Measurements from ENCODE around the gene CLDN11. TPM values are rescaled to one million over a fixed set of nuclear protein-coding genes. Genes with fewer than 3 reads are reported as not detected.

The CLDN11 gene
- polyA plus RNA-seq, 1 donor from 2014 or later, result 0.98 TPM

DNA sequence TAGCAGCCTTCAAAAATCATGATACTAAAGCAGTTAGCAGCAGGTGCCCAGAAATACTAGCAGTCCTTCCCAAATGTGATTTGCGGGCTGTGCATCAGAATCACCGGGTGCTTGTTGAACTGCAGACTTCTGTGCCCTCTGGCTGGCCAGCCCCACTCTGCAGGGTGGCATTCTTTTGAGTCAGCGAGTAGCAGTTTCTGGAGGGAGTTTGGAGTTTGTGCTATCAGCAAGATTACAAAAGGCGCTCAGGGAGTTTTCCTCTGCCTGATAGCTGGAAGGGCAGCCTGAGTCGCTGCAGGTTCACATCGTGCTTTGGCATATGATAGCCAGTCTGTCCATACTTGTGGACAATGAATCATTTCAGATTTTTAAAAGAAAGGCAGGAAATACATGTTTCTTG lies 57.6 kb downstream of the CLDN11 start:
- Histone ChIP-seq H3K9me2 (ENCODE audit: insufficient read depth, low read length) (no peaks in the 10 kb centered on the region), H3K79me2 (replicated peaks; ENCODE audit: insufficient read depth, low read length) (no peaks in the 10 kb centered on the region), H3K9ac (ENCODE audit: low read length) (no peak overlapping the region), H3K4me2 (ENCODE audit: low read length) (no peak overlapping the region), H3F3A (ENCODE audit: insufficient read depth, low read length, poor library complexity, severe bottlenecking) (no peaks in the 10 kb centered on the region), H3K27ac (ENCODE audit: low read length) (no peak overlapping the region), H3K27me3 (ENCODE audit: insufficient read depth, low read depth, low read length) (no peaks in the 10 kb centered on the region), H3K4me3 (ENCODE audit: low read length) (no peak overlapping the region), H4K20me1 (ENCODE audit: insufficient read depth) (no peaks in the 10 kb centered on the region), H2AFZ (ENCODE audit: low read depth, low read length) (no peak overlapping the region), H3K36me3 (ENCODE audit: insufficient read depth, low read length) (no peaks in the 10 kb centered on the region), H3K9me3 (ENCODE audit: low read length) (no peaks in the 10 kb centered on the region)
- TF ChIP-seq EP300 (conservative IDR thresholded peaks at IDR 0.05; ENCODE audit: poor library complexity, severe bottlenecking), result no peak
- no peak for TF ChIP-seq RAD21 (conservative IDR thresholded peaks at IDR 0.05)
- TF ChIP-seq, protein P1, sequence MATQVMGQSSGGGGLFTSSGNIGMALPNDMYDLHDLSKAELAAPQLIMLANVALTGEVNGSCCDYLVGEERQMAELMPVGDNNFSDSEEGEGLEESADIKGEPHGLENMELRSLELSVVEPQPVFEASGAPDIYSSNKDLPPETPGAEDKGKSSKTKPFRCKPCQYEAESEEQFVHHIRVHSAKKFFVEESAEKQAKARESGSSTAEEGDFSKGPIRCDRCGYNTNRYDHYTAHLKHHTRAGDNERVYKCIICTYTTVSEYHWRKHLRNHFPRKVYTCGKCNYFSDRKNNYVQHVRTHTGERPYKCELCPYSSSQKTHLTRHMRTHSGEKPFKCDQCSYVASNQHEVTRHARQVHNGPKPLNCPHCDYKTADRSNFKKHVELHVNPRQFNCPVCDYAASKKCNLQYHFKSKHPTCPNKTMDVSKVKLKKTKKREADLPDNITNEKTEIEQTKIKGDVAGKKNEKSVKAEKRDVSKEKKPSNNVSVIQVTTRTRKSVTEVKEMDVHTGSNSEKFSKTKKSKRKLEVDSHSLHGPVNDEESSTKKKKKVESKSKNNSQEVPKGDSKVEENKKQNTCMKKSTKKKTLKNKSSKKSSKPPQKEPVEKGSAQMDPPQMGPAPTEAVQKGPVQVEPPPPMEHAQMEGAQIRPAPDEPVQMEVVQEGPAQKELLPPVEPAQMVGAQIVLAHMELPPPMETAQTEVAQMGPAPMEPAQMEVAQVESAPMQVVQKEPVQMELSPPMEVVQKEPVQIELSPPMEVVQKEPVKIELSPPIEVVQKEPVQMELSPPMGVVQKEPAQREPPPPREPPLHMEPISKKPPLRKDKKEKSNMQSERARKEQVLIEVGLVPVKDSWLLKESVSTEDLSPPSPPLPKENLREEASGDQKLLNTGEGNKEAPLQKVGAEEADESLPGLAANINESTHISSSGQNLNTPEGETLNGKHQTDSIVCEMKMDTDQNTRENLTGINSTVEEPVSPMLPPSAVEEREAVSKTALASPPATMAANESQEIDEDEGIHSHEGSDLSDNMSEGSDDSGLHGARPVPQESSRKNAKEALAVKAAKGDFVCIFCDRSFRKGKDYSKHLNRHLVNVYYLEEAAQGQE (IDR thresholded peaks at IDR 0.05; ENCODE audit: borderline replicate concordance), result no peak
- no peak for TF ChIP-seq MXI1 (conservative IDR thresholded peaks at IDR 0.05; ENCODE audit: poor library complexity, severe bottlenecking)
- TF ChIP-seq EZH2 (IDR thresholded peaks at IDR 0.05; ENCODE audit: borderline replicate concordance, insufficient read depth, low read length, poor library complexity, severe bottlenecking), result no peak
- TF ChIP-seq TAF1 (IDR thresholded peaks at IDR 0.05; ENCODE audit: low read depth), result no peak
- TF ChIP-seq, protein P2, sequence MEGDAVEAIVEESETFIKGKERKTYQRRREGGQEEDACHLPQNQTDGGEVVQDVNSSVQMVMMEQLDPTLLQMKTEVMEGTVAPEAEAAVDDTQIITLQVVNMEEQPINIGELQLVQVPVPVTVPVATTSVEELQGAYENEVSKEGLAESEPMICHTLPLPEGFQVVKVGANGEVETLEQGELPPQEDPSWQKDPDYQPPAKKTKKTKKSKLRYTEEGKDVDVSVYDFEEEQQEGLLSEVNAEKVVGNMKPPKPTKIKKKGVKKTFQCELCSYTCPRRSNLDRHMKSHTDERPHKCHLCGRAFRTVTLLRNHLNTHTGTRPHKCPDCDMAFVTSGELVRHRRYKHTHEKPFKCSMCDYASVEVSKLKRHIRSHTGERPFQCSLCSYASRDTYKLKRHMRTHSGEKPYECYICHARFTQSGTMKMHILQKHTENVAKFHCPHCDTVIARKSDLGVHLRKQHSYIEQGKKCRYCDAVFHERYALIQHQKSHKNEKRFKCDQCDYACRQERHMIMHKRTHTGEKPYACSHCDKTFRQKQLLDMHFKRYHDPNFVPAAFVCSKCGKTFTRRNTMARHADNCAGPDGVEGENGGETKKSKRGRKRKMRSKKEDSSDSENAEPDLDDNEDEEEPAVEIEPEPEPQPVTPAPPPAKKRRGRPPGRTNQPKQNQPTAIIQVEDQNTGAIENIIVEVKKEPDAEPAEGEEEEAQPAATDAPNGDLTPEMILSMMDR (IDR thresholded peaks at IDR 0.05; ENCODE audit: poor library complexity, severe bottlenecking), result no peak
- no peak for TF ChIP-seq POLR2AphosphoS5 (IDR thresholded peaks at IDR 0.05)
- TF ChIP-seq SMC3 (conservative IDR thresholded peaks at IDR 0.05; ENCODE audit: poor library complexity), result no peak

DNA sequence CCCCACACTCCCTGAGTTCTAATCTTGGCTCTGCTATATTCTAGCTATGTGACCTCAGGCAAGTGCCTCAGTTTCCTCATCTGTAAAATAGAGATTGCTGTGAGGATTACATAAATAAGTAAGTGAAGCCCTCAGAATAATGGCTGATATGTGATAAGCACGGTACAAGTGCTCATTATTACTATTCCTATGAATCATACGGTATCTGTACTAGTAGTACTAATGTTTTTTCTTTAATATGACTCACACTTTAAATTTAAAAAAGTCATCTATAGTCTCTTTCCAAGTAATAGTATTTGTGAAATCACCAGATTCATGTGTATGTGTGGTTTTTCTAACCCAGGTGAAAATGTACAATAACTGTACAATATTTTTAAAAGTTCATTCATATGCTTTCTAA lies 58.7 kb downstream of the CLDN11 start:
- no peak overlapping the region for H2AFZ ChIP-seq (ENCODE audit: low read depth, low read length)
- no peak overlapping the region for H3K4me3 ChIP-seq (ENCODE audit: low read length)
- no peaks in the 10 kb centered on the region for H3K27me3 ChIP-seq (ENCODE audit: insufficient read depth, low read depth, low read length)
- no peaks in the 10 kb centered on the region for H3K79me2 ChIP-seq (replicated peaks; ENCODE audit: insufficient read depth, low read length)
- H4K20me1 ChIP-seq (ENCODE audit: insufficient read depth), result no peaks in the 10 kb centered on the region
- no peaks in the 10 kb centered on the region for H3K9me2 ChIP-seq (ENCODE audit: insufficient read depth, low read length)
- no peaks in the 10 kb centered on the region for H3F3A ChIP-seq (ENCODE audit: insufficient read depth, low read length, poor library complexity, severe bottlenecking)
- no peaks in the 10 kb centered on the region for H3K9me3 ChIP-seq (ENCODE audit: low read length)
- no peak overlapping the region for H3K4me2 ChIP-seq (ENCODE audit: low read length)
- H3K27ac ChIP-seq (ENCODE audit: low read length), result no peak overlapping the region
- H3K36me3 ChIP-seq (ENCODE audit: insufficient read depth, low read length), result no peaks in the 10 kb centered on the region
- no peak overlapping the region for H3K9ac ChIP-seq (ENCODE audit: low read length)
- TF ChIP-seq EP300 (conservative IDR thresholded peaks at IDR 0.05; ENCODE audit: poor library complexity, severe bottlenecking) (no peak), RAD21 (conservative IDR thresholded peaks at IDR 0.05) (no peak), MXI1 (conservative IDR thresholded peaks at IDR 0.05; ENCODE audit: poor library complexity, severe bottlenecking) (no peak), EZH2 (IDR thresholded peaks at IDR 0.05; ENCODE audit: borderline replicate concordance, insufficient read depth, low read length, poor library complexity, severe bottlenecking) (no peak), POLR2AphosphoS5 (IDR thresholded peaks at IDR 0.05) (no peak)
- TF ChIP-seq, protein P1 (IDR thresholded peaks at IDR 0.05; ENCODE audit: borderline replicate concordance), result no peak
- TF ChIP-seq, protein P2 (IDR thresholded peaks at IDR 0.05; ENCODE audit: poor library complexity, severe bottlenecking), result no peak
